GM21367 (cell line): ENCODE measurements around the gene XPR1.
A peak's percentile ranks its signal among the peaks of the same experiment; 100 is the strongest.
"Not testable (repeated sequence)": the region's sequence is repeated elsewhere in the genome, so short reads cannot be mapped to it uniquely, and the experiment has no call there.

Experiments used
- ATAC-seq: cut with Tn5 transposase; IDR thresholded peaks from one replicate; pipeline ENCODE4 v1.9.1; 2021; ENCODE audit not compliant: unreplicated experiment

The XPR1 gene

GRCh38 chr1:180777072-180777689 lies 145.4 kb downstream of the XPR1 start:
- ATAC-seq = no peak

- ATAC-seq = no peak
These were observed 147.1 kb downstream of the XPR1 start for GRCh38 chr1:180778782-180779398.

- no peak for ATAC-seq
These were observed 147.8 kb downstream of the XPR1 start for GRCh38 chr1:180779584-180779983.

GRCh38 chr1:180781718-180782117 lies 149.9 kb downstream of the XPR1 start:
- no peak for ATAC-seq

- ATAC-seq = no peak
These were observed 153.5 kb downstream of the XPR1 start for GRCh38 chr1:180785291-180785690.

GRCh38 chr1:180785887-180786286 lies 154.1 kb downstream of the XPR1 start:
- ATAC-seq = no peak

GRCh38 chr1:180786624-180787023 lies 154.8 kb downstream of the XPR1 start:
- no peak for ATAC-seq

GRCh38 chr1:180787628-180788307 lies 155.9 kb downstream of the XPR1 start:
- no peak for ATAC-seq

- no peak for ATAC-seq
These were observed 157.6 kb downstream of the XPR1 start for GRCh38 chr1:180789460-180789859.

- ATAC-seq = not testable (repeated sequence)
These were observed 159.3 kb downstream of the XPR1 start for GRCh38 chr1:180791152-180791551.

- ATAC-seq = no peak
These were observed 160.0 kb downstream of the XPR1 start for GRCh38 chr1:180791806-180792205.

- ATAC-seq = no peak
These were observed 161.6 kb downstream of the XPR1 start for GRCh38 chr1:180793451-180793850.

GRCh38 chr1:180796897-180797640 lies 165.2 kb downstream of the XPR1 start:
- ATAC-seq = no peak

GRCh38 chr1:180800945-180801344 lies 169.1 kb downstream of the XPR1 start:
- ATAC-seq = no peak

GRCh38 chr1:180802813-180803212 lies 171.0 kb downstream of the XPR1 start:
- ATAC-seq = no peak

- peak; percentile 67 for ATAC-seq
These were observed 173.5 kb downstream of the XPR1 start for GRCh38 chr1:180805316-180805715.

- no peak for ATAC-seq
These were observed 179.5 kb downstream of the XPR1 start for GRCh38 chr1:180811298-180811697.

- no peak for ATAC-seq
These were observed 180.1 kb downstream of the XPR1 start for GRCh38 chr1:180811886-180812285.

GRCh38 chr1:180814258-180814657 lies 182.4 kb downstream of the XPR1 start:
- ATAC-seq = no peak

- no peak for ATAC-seq
These were observed 183.4 kb downstream of the XPR1 start for GRCh38 chr1:180815188-180815587.

- no peak for ATAC-seq
These were observed 184.3 kb downstream of the XPR1 start for GRCh38 chr1:180816132-180816531.

GRCh38 chr1:180821970-180822369 lies 190.1 kb downstream of the XPR1 start:
- ATAC-seq = no peak
